GM23338 (cell line): ENCODE measurements around the gene MET. TPM values are rescaled to one million over a fixed set of nuclear protein-coding genes. Genes with fewer than 3 reads are reported as not detected.
"Not testable (repeated sequence)": the region's sequence is repeated elsewhere in the genome, so short reads cannot be mapped to it uniquely, and the experiment has no call there.

Experiments used
- ATAC-seq: fragments of 200-7000 bp; cut with Tn5 transposase; 3 replicates; pipeline ENCODE4 v1.9.1; 2020
- DNase-seq: peaks from one replicate; pipeline ENCODE4 v3.0.0-alpha.2; 2015; ENCODE audit warnings: low spot score
- H2AFZ ChIP-seq: fragments of 200-600 bp; sonication (generic); 2 replicates; pipeline ENCODE4 v1.8.0; 2016; ENCODE audit warnings: antibody characterized with exemption, mild to moderate bottlenecking, moderate library complexity
- H3F3A ChIP-seq: fragments of 200-600 bp; sonication (generic); replicated peaks from 2 replicates; pipeline ENCODE4 v1.8.0; 2017; ENCODE audit warnings: antibody characterized with exemption, mixed run types, low read depth
- H3K27ac ChIP-seq: fragments of 200-600 bp; sonication (generic); 2 replicates; pipeline ENCODE4 v1.6.1; 2016; ENCODE audit warnings: low read depth
- H3K27me3 ChIP-seq: fragments of 200-600 bp; sonication (generic); 2 replicates; pipeline ENCODE4 v1.8.0; 2016; ENCODE audit warnings: mild to moderate bottlenecking, mixed run types, moderate library complexity; ENCODE audit not compliant: insufficient read depth
- H3K36me3 ChIP-seq: fragments of 200-600 bp; sonication (generic); 2 replicates; pipeline ENCODE4 v1.8.0; 2016; ENCODE audit warnings: mild to moderate bottlenecking; ENCODE audit not compliant: insufficient read depth
- H3K4me1 ChIP-seq: fragments of 200-600 bp; sonication (generic); 2 replicates; pipeline ENCODE4 v1.8.0; 2016; ENCODE audit warnings: mild to moderate bottlenecking, moderate library complexity; ENCODE audit not compliant: insufficient read depth
- H3K4me2 ChIP-seq: fragments of 200-600 bp; sonication (generic); 2 replicates; pipeline ENCODE4 v1.7.1; 2017; ENCODE audit warnings: mixed run types
- H3K4me3 ChIP-seq: fragments of 200-600 bp; sonication (generic); 2 replicates; pipeline ENCODE4 v1.6.1; 2016; ENCODE audit warnings: mixed run types
- H3K79me2 ChIP-seq: fragments of 200-600 bp; sonication (generic); replicated peaks from 2 replicates; pipeline ENCODE4 v1.8.0; 2017; ENCODE audit warnings: mild to moderate bottlenecking; ENCODE audit not compliant: insufficient read depth
- H3K9me2 ChIP-seq: fragments of 200-600 bp; sonication (generic); 2 replicates; pipeline ENCODE4 v1.8.0; 2017; ENCODE audit not compliant: insufficient read depth
- H4K20me1 ChIP-seq: fragments of 200-600 bp; sonication (generic); replicated peaks from 2 replicates; pipeline ENCODE4 v1.8.0; 2017; ENCODE audit warnings: mild to moderate bottlenecking; ENCODE audit not compliant: insufficient read depth
- H3K27ac Mint-ChIP-seq: 2 replicates; pipeline ENCODE4 v1.8.0; 2020; ENCODE audit warnings: inconsistent platforms, mild to moderate bottlenecking, moderate library complexity, mixed read lengths
- H3K27me3 Mint-ChIP-seq: 3 replicates; pipeline ENCODE4 v1.8.0; 2022; ENCODE audit warnings: low read depth, mild to moderate bottlenecking, moderate library complexity, mixed read lengths, inconsistent platforms; ENCODE audit not compliant: insufficient read depth, poor library complexity
- H3K36me3 Mint-ChIP-seq: 3 replicates; pipeline ENCODE4 v1.8.0; 2021; ENCODE audit warnings: low read depth, mild to moderate bottlenecking, inconsistent platforms, moderate library complexity, mixed read lengths
- H3K4me1 Mint-ChIP-seq: 3 replicates; pipeline ENCODE4 v1.8.0; 2020; ENCODE audit warnings: mild to moderate bottlenecking, inconsistent platforms, mixed read lengths
- H3K4me3 Mint-ChIP-seq: 3 replicates; pipeline ENCODE4 v1.8.0; 2021; ENCODE audit warnings: moderate library complexity, mild to moderate bottlenecking, inconsistent platforms, mixed read lengths
- H3K9me3 Mint-ChIP-seq: 3 replicates; pipeline ENCODE4 v1.8.0; 2020; ENCODE audit warnings: moderate library complexity, mild to moderate bottlenecking, inconsistent platforms, mixed read lengths
- EZH2 ChIP-seq: fragments of 200-600 bp; sonication (generic); IDR thresholded peaks from one replicate; pipeline ENCODE4 v1.8.0; 2017; ENCODE audit warnings: antibody characterized with exemption, mild to moderate bottlenecking, low read depth; ENCODE audit not compliant: unreplicated experiment
- EZH2phosphoT487 ChIP-seq: fragments of 200-600 bp; sonication (generic); IDR thresholded peaks from one replicate; pipeline ENCODE4 v1.8.1; 2018; ENCODE audit warnings: antibody characterized with exemption; ENCODE audit not compliant: unreplicated experiment
- JUNB ChIP-seq: IDR thresholded peaks from one replicate; pipeline ENCODE4 v1.6.1; 2016; ENCODE audit warnings: antibody characterized with exemption; ENCODE audit not compliant: unreplicated experiment
- NANOG ChIP-seq: IDR thresholded peaks from 2 replicates; pipeline ENCODE4 v1.6.1; 2016; ENCODE audit warnings: antibody characterized with exemption, borderline replicate concordance
- POLR2AphosphoS5 ChIP-seq: IDR thresholded peaks from 2 replicates; pipeline ENCODE4 v1.6.1; 2016; ENCODE audit warnings: antibody characterized with exemption, low read depth
- STAT1 ChIP-seq: IDR thresholded peaks from one replicate; pipeline ENCODE4 v1.6.1; 2016; ENCODE audit warnings: antibody characterized with exemption; ENCODE audit not compliant: unreplicated experiment
- ZNF331 ChIP-seq: fragments of 250-450 bp; sonication (Bioruptor Pico); IDR thresholded peaks from 2 replicates; pipeline ENCODE4 v1.5.0; 2020; ENCODE audit warnings: low read depth, mild to moderate bottlenecking, moderate library complexity
- polyA plus RNA-seq: library from polyadenylated mRNA; unstranded; fragments of >200 nt; fragmentation: Nextera tagmentation; extraction: Ambion mirVana; gene quantifications from 2 replicates; pipeline ENCODE4 v1.2.1, GENCODE V29; 2016
- total RNA-seq: library from RNA; depleted of rRNA; stranded (reverse); fragments of >200 nt; shearing (Covaris generic); gene quantifications from 2 replicates; pipeline ENCODE4 v1.2.3, GENCODE V29; 2014
- TF ChIP-seq, protein P1 (sequence below): IDR thresholded peaks from 2 replicates; pipeline ENCODE4 v1.6.1; 2016; ENCODE audit warnings: antibody characterized with exemption
- TF ChIP-seq, protein P2 (sequence below), 2 experiments: fragments of 200-600 bp in 1 of 2; sonication (generic) in 1 of 2; conservative IDR thresholded peaks; 2 replicates each; pipeline versions ENCODE4 v1.5.1 to v1.6.1; 2016 to 2017; ENCODE audit warnings: antibody characterized with exemption in 2 of 2, low read depth in 2 of 2, mild to moderate bottlenecking in 2 of 2, moderate library complexity in 1 of 2
- TF ChIP-seq, protein P3 (sequence below): fragments of 250-450 bp; sonication (Bioruptor Pico); IDR thresholded peaks from 2 replicates; pipeline ENCODE4 v1.5.0; 2020; ENCODE audit warnings: mild to moderate bottlenecking, moderate library complexity

The MET gene
- total and polyA plus RNA-seq, 2 experiments from 2014 or later, result 4.8 to 23.1 TPM

DNA sequence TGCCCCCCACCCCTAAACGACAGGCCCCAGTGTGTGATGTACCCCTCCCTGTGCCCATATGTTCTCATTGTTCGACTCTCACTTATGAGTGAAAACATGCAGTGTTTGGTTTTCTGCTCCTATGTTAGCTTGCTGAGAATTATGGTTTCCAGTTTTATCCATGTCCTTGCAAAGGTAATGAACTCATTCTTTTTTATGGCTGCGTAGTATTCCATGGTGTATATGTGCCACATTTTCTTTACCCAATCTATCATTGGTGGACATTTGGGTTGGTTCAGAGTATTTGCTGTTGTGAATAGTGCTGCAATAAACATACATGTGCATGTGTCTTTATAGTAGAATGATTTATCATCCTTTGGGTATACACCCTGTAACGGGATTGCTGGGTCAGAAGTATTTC lies 149.7 kb downstream of the MET start:
- H3K36me3 Mint-ChIP-seq, ATAC-seq, H3K4me2 ChIP-seq, H3K79me2 ChIP-seq, H4K20me1 ChIP-seq, H3K27me3 Mint-ChIP-seq, H3K9me3 Mint-ChIP-seq, H3K4me1 ChIP-seq, H3F3A ChIP-seq, H3K4me3 Mint-ChIP-seq, H3K36me3 ChIP-seq, H2AFZ ChIP-seq, DNase-seq, H3K27ac Mint-ChIP-seq, H3K4me3 ChIP-seq, H3K27me3 ChIP-seq, H3K27ac ChIP-seq, H3K4me1 Mint-ChIP-seq: not testable (repeated sequence)
- H3K9me2 ChIP-seq, result peaks cover 16% of the 10 kb centered on the region

DNA sequence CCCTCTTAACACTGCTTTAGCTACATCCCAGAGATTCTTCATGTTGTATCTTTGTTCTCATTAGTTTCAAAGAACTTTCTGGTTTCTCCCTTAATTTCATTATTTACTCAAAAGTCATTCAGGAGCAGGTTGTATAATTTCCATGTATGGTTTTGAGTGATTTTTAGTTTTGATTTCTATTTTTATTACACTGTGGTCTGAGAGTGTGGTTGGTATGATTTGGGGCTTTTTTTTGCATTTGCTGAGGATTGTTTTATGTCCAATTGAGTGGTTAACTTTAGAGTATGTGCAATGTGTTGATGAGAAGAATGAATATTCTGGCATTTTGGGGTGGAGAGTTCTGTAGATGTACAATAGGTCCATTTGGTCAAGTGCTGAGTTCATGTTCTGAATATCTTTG lies 152.5 kb downstream of the MET start:
- Histone ChIP-seq H3K4me3 (no peak overlapping the region), H3K27me3 (no peaks in the 10 kb centered on the region), H3K79me2 (no peaks in the 10 kb centered on the region), H3K9me2 (peaks cover 4% of the 10 kb centered on the region; the same call in 1 of the 2 replicates), H4K20me1 (no peaks in the 10 kb centered on the region), H3F3A (no peaks in the 10 kb centered on the region), H3K4me2 (no peak overlapping the region), H3K4me1 (no peaks in the 10 kb centered on the region), H2AFZ (no peak overlapping the region), H3K27ac (no peak overlapping the region), H3K36me3 (no peaks in the 10 kb centered on the region)
- ATAC-seq (no peak), DNase-seq (no peak)
- H3K27ac Mint-ChIP-seq, result no peak overlapping the region
- peaks cover 3% of the 10 kb centered on the region; the same call in 1 of the 3 replicates for H3K4me1 Mint-ChIP-seq
- no peak overlapping the region for H3K4me3 Mint-ChIP-seq
- peaks cover 2% of the 10 kb centered on the region for H3K27me3 Mint-ChIP-seq
- no peaks in the 10 kb centered on the region; the same call in 2 of the 3 replicates for H3K9me3 Mint-ChIP-seq
- no peaks in the 10 kb centered on the region for H3K36me3 Mint-ChIP-seq
- TF ChIP-seq STAT1 (no peak), NANOG (no peak), POLR2AphosphoS5 (no peak), ZNF331 (no peak), JUNB (no peak), EZH2 (no peak), EZH2phosphoT487 (no peak)
- TF ChIP-seq, protein P1, sequence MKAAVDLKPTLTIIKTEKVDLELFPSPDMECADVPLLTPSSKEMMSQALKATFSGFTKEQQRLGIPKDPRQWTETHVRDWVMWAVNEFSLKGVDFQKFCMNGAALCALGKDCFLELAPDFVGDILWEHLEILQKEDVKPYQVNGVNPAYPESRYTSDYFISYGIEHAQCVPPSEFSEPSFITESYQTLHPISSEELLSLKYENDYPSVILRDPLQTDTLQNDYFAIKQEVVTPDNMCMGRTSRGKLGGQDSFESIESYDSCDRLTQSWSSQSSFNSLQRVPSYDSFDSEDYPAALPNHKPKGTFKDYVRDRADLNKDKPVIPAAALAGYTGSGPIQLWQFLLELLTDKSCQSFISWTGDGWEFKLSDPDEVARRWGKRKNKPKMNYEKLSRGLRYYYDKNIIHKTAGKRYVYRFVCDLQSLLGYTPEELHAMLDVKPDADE, result no peak
- TF ChIP-seq, protein P2, sequence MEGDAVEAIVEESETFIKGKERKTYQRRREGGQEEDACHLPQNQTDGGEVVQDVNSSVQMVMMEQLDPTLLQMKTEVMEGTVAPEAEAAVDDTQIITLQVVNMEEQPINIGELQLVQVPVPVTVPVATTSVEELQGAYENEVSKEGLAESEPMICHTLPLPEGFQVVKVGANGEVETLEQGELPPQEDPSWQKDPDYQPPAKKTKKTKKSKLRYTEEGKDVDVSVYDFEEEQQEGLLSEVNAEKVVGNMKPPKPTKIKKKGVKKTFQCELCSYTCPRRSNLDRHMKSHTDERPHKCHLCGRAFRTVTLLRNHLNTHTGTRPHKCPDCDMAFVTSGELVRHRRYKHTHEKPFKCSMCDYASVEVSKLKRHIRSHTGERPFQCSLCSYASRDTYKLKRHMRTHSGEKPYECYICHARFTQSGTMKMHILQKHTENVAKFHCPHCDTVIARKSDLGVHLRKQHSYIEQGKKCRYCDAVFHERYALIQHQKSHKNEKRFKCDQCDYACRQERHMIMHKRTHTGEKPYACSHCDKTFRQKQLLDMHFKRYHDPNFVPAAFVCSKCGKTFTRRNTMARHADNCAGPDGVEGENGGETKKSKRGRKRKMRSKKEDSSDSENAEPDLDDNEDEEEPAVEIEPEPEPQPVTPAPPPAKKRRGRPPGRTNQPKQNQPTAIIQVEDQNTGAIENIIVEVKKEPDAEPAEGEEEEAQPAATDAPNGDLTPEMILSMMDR (conservative IDR thresholded peaks at IDR 0.05; ENCODE audit: low read depth in 2 of 2), result no peak
- TF ChIP-seq, protein P3, sequence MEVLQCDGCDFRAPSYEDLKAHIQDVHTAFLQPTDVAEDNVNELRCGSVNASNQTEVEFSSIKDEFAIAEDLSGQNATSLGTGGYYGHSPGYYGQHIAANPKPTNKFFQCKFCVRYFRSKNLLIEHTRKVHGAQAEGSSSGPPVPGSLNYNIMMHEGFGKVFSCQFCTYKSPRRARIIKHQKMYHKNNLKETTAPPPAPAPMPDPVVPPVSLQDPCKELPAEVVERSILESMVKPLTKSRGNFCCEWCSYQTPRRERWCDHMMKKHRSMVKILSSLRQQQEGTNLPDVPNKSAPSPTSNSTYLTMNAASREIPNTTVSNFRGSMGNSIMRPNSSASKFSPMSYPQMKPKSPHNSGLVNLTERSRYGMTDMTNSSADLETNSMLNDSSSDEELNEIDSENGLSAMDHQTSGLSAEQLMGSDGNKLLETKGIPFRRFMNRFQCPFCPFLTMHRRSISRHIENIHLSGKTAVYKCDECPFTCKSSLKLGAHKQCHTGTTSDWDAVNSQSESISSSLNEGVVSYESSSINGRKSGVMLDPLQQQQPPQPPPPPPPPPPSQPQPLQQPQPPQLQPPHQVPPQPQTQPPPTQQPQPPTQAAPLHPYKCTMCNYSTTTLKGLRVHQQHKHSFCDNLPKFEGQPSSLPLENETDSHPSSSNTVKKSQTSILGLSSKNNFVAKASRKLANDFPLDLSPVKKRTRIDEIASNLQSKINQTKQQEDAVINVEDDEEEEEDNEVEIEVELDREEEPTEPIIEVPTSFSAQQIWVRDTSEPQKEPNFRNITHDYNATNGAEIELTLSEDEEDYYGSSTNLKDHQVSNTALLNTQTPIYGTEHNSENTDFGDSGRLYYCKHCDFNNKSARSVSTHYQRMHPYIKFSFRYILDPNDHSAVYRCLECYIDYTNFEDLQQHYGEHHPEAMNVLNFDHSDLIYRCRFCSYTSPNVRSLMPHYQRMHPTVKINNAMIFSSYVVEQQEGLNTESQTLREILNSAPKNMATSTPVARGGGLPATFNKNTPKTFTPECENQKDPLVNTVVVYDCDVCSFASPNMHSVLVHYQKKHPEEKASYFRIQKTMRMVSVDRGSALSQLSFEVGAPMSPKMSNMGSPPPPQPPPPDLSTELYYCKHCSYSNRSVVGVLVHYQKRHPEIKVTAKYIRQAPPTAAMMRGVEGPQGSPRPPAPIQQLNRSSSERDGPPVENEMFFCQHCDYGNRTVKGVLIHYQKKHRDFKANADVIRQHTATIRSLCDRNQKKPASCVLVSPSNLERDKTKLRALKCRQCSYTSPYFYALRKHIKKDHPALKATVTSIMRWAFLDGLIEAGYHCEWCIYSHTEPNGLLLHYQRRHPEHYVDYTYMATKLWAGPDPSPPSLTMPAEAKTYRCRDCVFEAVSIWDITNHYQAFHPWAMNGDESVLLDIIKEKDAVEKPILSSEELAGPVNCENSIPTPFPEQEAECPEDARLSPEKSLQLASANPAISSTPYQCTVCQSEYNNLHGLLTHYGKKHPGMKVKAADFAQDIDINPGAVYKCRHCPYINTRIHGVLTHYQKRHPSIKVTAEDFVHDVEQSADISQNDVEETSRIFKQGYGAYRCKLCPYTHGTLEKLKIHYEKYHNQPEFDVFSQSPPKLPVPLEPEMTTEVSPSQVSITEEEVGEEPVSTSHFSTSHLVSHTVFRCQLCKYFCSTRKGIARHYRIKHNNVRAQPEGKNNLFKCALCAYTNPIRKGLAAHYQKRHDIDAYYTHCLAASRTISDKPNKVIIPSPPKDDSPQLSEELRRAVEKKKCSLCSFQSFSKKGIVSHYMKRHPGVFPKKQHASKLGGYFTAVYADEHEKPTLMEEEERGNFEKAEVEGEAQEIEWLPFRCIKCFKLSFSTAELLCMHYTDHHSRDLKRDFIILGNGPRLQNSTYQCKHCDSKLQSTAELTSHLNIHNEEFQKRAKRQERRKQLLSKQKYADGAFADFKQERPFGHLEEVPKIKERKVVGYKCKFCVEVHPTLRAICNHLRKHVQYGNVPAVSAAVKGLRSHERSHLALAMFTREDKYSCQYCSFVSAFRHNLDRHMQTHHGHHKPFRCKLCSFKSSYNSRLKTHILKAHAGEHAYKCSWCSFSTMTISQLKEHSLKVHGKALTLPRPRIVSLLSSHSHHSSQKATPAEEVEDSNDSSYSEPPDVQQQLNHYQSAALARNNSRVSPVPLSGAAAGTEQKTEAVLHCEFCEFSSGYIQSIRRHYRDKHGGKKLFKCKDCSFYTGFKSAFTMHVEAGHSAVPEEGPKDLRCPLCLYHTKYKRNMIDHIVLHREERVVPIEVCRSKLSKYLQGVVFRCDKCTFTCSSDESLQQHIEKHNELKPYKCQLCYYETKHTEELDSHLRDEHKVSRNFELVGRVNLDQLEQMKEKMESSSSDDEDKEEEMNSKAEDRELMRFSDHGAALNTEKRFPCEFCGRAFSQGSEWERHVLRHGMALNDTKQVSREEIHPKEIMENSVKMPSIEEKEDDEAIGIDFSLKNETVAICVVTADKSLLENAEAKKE (CRISPR knock-in tag), result no peak
